ACC112 (cell line): ENCODE results near the gene MTF1.

Source experiments
- H2AFZ ChIP-seq: fragments of 200-600 bp; sonication (generic); one replicate; pipeline ENCODE4 v1.6.0; 2017; ENCODE audit warnings: antibody characterized with exemption, low read length; ENCODE audit not compliant: unreplicated experiment
- H3K27ac ChIP-seq: fragments of 200-600 bp; sonication (generic); 2 replicates; pipeline ENCODE4 v1.5.1; 2014; ENCODE audit warnings: low read depth, mild to moderate bottlenecking, antibody characterized with exemption, low read length, moderate library complexity
- H3K27me3 ChIP-seq: fragments of 200-600 bp; sonication (generic); 2 replicates; pipeline ENCODE4 v1.6.1; 2014; ENCODE audit warnings: mild to moderate bottlenecking, antibody characterized with exemption, low read length, moderate library complexity, mixed read lengths; ENCODE audit not compliant: insufficient read depth
- H3K36me3 ChIP-seq: fragments of 200-600 bp; sonication (generic); 2 replicates; pipeline ENCODE4 v1.6.1; 2016; ENCODE audit warnings: mild to moderate bottlenecking, antibody characterized with exemption, low read length, moderate library complexity, mixed read lengths; ENCODE audit not compliant: insufficient read depth
- H3K4me1 ChIP-seq: fragments of 200-600 bp; sonication (generic); one replicate; pipeline ENCODE4 v1.6.1; 2016; ENCODE audit warnings: low read length, mixed read lengths; ENCODE audit not compliant: insufficient read depth, unreplicated experiment, control insufficient read depth
- H3K4me3 ChIP-seq: fragments of 200-600 bp; sonication (generic); 2 replicates; pipeline ENCODE4 v1.5.1; 2014; ENCODE audit warnings: mild to moderate bottlenecking, low read depth, low read length
- H3K79me2 ChIP-seq: fragments of 200-600 bp; sonication (generic); one replicate; pipeline ENCODE4 v1.6.0; 2016; ENCODE audit warnings: low read length; ENCODE audit not compliant: control insufficient read depth, unreplicated experiment, insufficient read depth

MTF1 gene

DNA sequence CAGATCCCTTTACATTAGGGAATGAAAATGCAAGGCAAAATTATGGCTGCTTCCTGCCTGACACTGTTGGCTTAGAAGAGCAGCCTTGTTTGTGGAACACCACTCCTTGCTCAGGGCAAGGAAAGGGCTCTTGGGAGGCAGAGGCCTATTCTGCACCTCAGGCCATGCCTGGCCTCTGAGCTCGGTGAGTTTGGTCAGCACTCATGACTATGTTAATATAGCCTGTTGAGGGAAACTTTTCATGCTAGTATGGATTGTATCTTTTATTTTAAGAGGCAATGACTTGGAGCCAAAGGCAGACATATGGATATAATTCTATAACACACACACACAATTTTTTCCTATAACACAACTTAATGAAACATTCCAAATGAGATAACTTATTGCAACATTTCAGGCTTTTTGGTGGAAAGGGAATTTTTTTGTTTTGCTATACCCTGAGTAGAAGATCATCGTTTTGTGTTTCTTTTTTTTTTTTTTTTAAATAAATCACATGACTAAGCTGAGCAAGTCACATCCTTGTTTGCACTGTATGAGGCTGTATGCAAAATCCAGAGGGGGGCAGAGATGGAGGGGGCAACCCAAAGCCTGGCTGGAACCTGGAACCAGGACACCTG, 45.8 kb downstream of the MTF1 start:
- H3K4me1 ChIP-seq: peaks cover 20% of the 10 kb centered on the region

DNA sequence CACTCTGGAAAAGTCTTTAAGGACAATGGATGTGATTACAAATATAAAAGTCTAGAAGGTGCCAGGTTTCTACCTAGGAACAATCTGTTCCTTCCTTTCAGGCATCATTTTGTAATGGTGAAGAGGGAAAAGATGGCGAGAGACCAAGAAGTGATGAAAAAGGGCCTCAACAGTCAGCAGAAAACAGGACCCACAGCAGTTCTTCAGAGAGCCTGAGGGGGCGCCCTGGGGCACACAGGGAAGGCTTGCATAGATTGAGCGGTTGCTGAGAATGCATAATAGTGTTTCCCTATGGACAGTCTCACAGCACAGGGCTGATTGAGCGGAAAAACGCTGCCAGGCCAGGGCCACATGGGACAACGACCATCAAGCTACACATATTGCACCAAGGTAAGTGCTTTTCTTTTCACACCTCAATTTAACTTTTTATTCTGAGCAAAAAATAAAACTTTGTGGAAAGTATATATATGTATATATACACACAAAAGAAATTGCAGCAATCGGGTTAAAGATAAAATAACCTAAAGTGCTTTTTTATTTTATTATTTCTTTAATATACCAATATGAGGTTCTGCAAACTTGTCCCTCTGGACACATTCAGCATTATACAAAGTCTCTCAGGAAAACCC, 48.3 kb downstream of the MTF1 start:
- Histone ChIP-seq H3K79me2 (peaks cover 21% of the 10 kb centered on the region), H3K27ac (peak overlapping the region; percentile 59), H3K4me3 (no peak overlapping the region), H3K36me3 (no peaks in the 10 kb centered on the region), H3K27me3 (no peaks in the 10 kb centered on the region), H3K4me1 (peaks cover 24% of the 10 kb centered on the region), H2AFZ (no peak overlapping the region)

More for the DNA sequence above, 45.8 kb downstream of the MTF1 start:
- Histone ChIP-seq H3K27ac (no peak overlapping the region), H2AFZ (no peak overlapping the region), H3K27me3 (no peaks in the 10 kb centered on the region), H3K36me3 (no peaks in the 10 kb centered on the region), H3K4me3 (no peak overlapping the region), H3K79me2 (peaks cover 6% of the 10 kb centered on the region)

DNA sequence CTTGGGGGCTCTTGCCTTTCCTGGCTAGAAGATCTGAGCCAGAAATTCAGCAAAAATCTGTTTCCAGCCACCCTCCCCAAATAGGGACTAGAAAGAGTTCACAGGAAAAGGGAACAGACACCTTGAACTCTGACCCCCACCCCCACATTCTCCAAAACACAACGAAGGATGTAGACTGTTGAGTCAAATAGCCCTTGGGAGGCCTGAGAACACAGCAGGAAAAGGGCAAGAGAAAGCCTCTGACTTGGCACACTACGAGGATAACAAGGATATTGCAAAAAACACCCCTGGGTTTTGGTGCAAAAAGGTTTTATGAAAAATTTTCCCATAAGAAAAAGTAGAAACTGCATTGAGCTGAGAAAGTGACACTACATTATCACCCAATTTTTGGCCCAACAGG, 49.5 kb downstream of the MTF1 start:
- peak overlapping the region; percentile 59 for H3K27ac ChIP-seq
- no peak overlapping the region; the same call in 1 of the 2 replicates for H3K4me3 ChIP-seq
- H3K79me2 ChIP-seq: peaks cover 28% of the 10 kb centered on the region
- H2AFZ ChIP-seq: no peak overlapping the region
- H3K27me3 ChIP-seq: no peaks in the 10 kb centered on the region
- H3K4me1 ChIP-seq: peaks cover 24% of the 10 kb centered on the region
- H3K36me3 ChIP-seq: peaks cover 5% of the 10 kb centered on the region

DNA sequence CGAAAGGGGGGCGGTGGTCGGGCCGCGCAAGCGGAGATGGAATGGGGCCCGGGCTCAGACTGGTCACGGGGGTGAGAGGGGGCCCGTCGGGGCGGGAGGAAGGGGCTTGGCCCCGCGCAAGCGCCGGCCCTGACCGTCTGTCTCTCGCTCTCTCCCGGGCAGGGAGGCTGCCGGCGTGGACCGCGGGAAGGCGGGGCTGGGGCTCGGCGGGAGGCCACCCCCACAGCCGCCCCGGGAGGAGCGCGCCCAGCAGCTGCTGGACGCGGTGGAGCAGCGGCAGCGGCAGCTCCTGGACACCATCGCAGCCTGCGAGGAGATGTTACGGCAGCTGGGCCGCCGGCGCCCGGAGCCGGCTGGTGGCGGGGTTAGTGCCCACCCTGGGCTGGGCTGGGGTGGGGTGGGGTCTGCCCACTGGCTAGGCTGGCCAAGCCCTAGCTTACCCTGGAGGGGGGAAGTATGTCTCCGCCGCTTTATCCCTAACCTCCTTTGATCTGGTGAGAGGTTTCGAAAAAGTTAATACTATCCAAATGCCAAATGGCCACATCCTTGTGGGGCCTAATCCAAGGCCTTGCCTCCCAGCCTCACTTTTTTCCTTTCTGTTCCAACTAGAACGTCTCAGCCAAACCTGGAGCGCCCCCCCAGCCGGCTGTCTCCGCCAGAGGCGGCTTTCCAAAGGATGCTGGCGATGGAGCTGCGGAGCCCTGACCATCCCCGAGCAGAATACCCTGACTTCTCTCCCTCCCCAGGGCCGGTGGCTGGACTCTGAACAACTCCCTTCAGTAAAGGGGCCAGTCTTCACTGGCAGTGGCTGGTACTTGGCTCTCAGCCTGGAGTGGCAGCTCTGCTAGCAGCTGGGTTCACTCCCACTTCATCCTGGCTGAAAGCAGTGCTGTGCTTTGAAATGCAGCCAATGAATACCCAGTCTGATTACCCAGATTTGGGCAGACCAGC, 50.7 kb downstream of the MTF1 start:
- peaks cover 14% of the 10 kb centered on the region for H3K36me3 ChIP-seq
- H3K79me2 ChIP-seq: peaks cover 28% of the 10 kb centered on the region
- peak overlapping the region; percentile 98 for H3K4me3 ChIP-seq
- peak overlapping the region; percentile 59 for H3K27ac ChIP-seq
- H2AFZ ChIP-seq: peak overlapping the region; percentile 52
- peaks cover 24% of the 10 kb centered on the region for H3K4me1 ChIP-seq
- no peaks in the 10 kb centered on the region for H3K27me3 ChIP-seq

DNA sequence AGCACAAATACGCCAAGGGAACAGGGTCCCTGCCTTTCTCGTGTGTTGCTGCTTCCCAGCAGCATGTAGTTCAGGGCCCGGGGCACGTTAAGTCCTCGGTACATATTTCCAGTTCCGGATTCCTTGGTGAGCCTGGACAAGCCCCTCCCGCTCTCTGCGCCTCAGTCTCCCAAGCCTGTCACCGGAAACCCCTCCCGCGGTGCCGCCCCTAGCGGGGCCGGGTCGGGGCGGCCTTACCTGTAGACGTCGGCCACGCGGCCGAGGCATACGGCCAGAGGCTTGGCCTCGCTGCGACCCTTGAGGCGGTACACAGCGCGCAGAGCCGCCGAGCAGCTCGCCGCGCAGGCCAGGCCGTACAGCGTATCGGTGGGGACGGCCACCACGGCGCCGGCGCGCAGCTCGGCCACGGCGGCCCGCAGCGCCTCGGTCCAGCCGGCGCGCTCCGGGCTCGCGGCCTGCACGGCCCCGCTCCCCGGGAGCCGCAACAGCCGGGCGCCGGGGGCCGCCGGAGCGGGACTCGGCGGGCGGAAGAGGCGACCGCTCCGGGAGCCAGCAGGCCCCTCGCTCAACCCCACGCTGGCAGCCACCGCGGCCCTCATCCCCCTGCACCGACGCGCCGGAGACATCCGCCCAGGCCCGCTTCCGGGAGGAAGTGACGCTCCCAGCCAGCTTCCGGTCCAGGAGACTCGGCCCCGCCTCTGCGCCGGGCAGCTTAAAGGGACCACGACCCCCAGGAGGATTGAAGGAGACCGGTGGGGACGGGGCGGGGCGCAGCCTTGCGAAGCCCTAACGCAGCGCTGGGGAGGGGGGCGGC, 51.6 kb downstream of the MTF1 start, which contains the start of the genes C1orf122 and YRDC:
TSS of gene C1orf122 (plus strand) at position 236 of the 814 bp plus-strand sequence. CDS start 615 bp downstream, outside the sequence.
TSS of gene YRDC (minus strand) at position 654 of the 814 bp plus-strand sequence. CDS start at position 626, 28 bp downstream.
- H3K36me3 ChIP-seq: peaks cover 21% of the 10 kb centered on the region
- H2AFZ ChIP-seq: peak within 1 kb of the TSS; percentile 52
- H3K4me1 ChIP-seq: peaks cover 24% of the 10 kb centered on the region
- H3K27me3 ChIP-seq: no peaks in the 10 kb centered on the region
- H3K27ac ChIP-seq: peak within 1 kb of the TSS; percentile 59
- peak within 1 kb of the TSS; percentile 98 for H3K4me3 ChIP-seq
- H3K79me2 ChIP-seq: peaks cover 28% of the 10 kb centered on the region

DNA sequence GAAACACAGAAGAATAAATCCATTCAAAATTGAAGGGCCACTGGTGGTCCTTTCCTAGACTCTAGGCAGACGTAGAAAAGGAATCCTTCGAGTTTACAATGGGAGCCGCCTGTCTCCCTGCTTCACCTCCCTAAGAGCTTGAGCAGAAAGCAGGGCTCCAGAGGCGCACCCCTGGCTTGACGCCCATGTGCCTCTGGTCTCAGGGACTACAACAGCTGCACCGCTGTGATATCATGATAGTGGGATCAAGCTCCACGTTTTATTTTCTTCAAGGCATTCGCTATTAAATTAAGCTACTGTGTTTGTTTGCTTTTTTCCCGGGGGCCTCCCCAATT, 52.2 kb downstream of the MTF1 start:
- peak overlapping the region; percentile 98 for H3K4me3 ChIP-seq
- H3K79me2 ChIP-seq: peaks cover 28% of the 10 kb centered on the region
- no peaks in the 10 kb centered on the region for H3K27me3 ChIP-seq
- H3K36me3 ChIP-seq: peaks cover 26% of the 10 kb centered on the region
- H2AFZ ChIP-seq: peak overlapping the region; percentile 48
- peak overlapping the region; percentile 59 for H3K27ac ChIP-seq
- H3K4me1 ChIP-seq: peaks cover 24% of the 10 kb centered on the region

DNA sequence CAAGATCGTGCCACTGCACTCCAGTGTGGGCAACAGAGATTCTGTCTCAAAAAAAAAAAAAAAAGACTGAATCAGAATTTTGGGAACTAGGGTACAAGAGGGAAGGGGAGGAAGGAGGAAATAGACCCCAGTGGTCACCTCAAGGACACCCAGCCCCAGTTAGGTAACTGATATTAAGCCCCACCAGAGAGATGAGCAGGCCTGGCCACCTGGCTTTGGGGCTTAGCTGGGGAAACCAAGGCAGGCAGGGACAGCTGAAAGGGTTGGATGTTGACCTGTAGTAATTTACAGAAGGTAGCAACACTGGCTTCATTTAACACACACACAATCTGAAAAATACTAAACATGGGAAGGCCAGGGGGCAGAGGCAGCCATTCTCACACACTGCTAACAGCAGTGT, 57.0 kb downstream of the MTF1 start:
- Histone ChIP-seq H3K4me1 (peaks cover 4% of the 10 kb centered on the region), H3K36me3 (peaks cover 26% of the 10 kb centered on the region), H2AFZ (no peak overlapping the region), H3K4me3 (no peak overlapping the region), H3K27me3 (no peaks in the 10 kb centered on the region), H3K27ac (no peak overlapping the region), H3K79me2 (peaks cover 20% of the 10 kb centered on the region)

DNA sequence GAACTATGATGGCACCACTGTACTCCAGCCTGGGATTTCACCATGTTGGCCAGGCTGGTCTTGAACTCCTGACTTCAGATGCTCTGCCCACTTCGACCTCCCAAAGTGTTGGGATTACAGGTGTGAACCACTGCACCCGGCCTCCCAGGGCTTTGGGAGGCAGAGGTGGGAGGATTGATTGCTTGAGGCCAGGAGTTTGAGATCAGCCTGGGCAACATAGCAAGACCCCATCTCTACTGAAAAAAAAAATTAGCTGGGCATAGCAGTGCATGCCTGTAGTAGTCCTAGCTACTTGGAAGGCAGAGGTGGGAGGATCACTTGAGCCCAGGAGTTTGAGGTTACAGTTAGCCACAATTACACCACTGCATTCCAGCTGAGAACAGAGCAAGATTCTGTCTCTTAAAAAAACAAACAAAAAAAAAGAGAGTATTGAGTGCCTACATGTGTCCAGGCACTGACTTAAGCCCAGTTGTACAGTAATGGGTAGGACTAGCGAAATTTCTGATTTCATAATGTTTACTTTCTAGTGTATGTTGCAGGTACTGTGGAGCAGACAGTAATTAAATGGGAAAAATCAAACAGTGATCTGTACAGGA, 61.5 kb downstream of the MTF1 start:
- H3K27ac ChIP-seq: no peak overlapping the region
- no peak overlapping the region for H2AFZ ChIP-seq
- H3K36me3 ChIP-seq: 0 out of 2 replicates have a peak, but pooled peaks cover 6% of the 10 kb centered on the region

DNA sequence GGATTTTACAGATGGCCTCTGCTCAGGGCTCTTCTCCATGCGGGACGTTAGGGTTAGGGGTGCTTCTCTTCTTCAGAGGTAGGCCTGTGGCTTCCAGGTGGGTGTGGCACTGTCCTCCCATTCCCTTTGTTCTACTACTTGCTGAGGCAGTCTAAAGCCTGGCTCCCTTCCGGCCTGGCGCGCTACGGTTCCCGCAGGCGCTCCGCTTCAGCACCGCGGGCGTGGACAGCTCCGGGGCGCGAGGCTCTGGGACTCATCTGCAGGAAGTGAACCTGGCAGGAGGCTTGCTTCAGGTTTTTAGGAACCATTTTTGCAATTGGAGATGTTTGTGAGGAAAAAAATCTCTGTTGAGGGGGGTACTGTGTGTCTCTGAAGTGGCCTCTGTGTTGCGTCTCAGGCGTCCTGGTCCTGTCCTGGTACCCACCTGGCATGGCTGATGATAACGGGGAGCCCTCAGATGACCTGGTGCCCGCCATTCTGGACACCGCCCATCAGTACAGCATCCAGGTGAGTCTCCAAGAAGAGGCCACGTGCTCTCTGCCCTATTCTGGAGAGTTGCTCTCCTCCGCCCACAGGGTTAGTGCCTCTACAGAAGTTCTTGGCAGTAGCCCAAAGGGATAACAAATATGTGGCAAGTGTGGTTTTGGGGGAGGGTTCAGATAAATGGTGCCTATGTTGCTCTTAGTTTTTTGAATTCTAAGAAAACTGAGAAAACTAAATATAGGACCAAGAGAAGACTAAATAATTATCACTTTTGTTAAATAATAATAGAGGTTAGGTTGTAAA, 63.9 kb downstream of the MTF1 start:
- no peaks in the 10 kb centered on the region for H3K36me3 ChIP-seq
- no peaks in the 10 kb centered on the region for H3K79me2 ChIP-seq
- H2AFZ ChIP-seq: no peak overlapping the region
- H3K27ac ChIP-seq: no peak overlapping the region
- H3K27me3 ChIP-seq: peaks cover 37% of the 10 kb centered on the region
- H3K4me3 ChIP-seq: no peak overlapping the region
- no peaks in the 10 kb centered on the region for H3K4me1 ChIP-seq

More for the DNA sequence above, 61.5 kb downstream of the MTF1 start:
- no peaks in the 10 kb centered on the region for H3K4me1 ChIP-seq
- no peak overlapping the region for H3K4me3 ChIP-seq
- peaks cover 15% of the 10 kb centered on the region for H3K27me3 ChIP-seq
- H3K79me2 ChIP-seq: no peaks in the 10 kb centered on the region
